T47D (cell line): Measurements from ENCODE around the gene RBM44.
A peak's percentile ranks its signal among the peaks of the same experiment; 100 is the strongest.
"Not testable (repeated sequence)": the region's sequence is repeated elsewhere in the genome, so short reads cannot be mapped to it uniquely, and the experiment has no call there.

ENCODE experiments used
- DNase-seq, 2 experiments: peaks; one replicate each; pipeline versions ENCODE4 v3.0.0 to v3.0.0-alpha.2; 2011 to 2012; ENCODE audit warnings: low read depth in 1 of 2, low spot score in 1 of 2
- JUND ChIP-seq: IDR thresholded peaks from 2 replicates; pipeline ENCODE4 v1.6.1; 2012; ENCODE audit warnings: low read depth
- in situ Hi-C: cut with HindIII; loops from 2 replicates; pipeline ENCODE4 v1.10.0; 2016; ENCODE audit warnings: low sequenced_read_pairs, low pct_unique_long_range_greater_than_20kb

The RBM44 gene

GRCh38 chr2:237799060-237799428 is 465 bp downstream of the RBM44 start:
- no peak for TF ChIP-seq JUND
- in situ Hi-C loops: no loop called here
- DNase-seq: no peak

DNA sequence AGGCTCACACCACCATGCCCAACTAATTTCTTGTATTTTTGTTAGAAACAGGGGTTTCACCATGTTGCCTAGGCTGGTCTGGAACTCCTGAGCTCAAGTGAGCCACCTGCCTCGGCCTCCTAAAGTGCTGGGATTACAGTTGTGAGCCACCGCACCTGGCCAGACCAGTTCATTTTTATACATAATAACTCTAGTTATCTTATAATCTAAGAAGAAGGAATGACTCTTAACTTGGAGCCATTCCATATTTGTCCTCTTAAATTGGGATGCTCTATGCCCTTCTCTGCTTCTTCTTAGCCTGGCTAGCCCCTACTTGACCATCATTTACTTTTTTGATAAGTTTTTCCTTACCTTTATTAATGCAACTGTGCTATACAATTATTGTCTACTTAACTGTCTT is 2.9 kb downstream of the RBM44 start:
- peak in 1 of 2 experiments; percentile 69 for DNase-seq
- in situ Hi-C loops: no loop called here
- TF ChIP-seq JUND: no peak

- no peak for TF ChIP-seq JUND
- no peak for DNase-seq
- in situ Hi-C loops: no loop called here
These were observed 7.8 kb downstream of the RBM44 start for GRCh38 chr2:237806334-237806733.

DNA sequence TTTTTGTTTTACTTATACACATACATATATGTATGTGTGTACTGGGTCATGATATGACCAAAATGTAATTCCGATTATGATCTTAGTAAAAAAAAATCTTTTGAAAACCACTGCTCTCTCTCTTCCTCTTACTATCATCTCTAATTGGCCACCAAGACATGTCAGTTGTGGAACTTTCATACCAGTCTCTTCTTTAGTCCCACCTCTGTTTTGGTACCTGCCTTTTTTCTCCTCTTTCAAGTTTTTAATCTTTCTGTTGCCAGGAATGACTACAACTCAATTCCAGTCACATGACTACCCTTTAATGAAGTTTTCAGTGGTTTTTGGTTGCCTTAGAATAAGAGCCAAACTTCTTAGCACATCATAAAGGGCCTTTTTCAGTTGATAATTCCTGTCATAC is 17.1 kb downstream of the RBM44 start:
- no peak for TF ChIP-seq JUND
- in situ Hi-C loops: no loop called here
- DNase-seq: no peak

DNA sequence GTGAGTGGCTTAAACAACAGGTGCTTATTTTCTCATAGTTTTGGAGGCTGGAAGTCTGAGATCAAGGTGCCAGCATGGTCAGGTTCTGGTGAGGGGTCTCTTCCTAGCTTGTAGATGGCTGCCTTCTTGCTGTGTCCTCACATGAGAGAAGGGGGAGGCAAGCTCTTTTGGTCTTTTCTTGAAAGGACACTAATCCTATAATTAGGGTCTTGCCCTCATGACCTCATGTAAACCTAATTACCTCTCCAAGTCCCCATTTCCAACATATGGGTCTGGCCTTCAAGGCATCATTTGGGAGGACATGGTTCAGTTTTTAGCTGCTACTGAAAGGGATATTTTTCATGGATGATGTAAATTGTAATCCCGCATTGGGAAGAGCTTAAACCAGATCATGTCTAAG is 18.0 kb downstream of the RBM44 start:
- no peak for TF ChIP-seq JUND
- in situ Hi-C loops: no loop called here
- no peak for DNase-seq

DNA sequence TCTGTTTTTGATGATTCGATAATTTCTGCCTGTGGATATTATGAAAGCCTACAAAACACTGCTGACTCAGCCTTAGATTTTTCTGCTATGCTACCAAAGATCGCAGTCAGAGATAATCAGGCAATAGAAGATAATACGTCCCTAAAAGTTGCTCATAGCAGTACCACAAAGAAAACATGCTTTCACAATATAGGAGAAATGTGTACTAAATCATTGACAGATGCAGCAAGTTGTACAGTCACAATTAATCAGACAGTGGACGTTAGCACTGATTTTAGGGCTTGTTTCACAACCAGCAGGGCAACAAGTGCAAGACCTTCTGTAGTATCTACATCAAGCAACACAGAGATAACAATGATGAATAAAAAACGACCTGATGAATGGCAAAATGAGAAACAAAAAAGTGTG is 19.5 kb downstream of the RBM44 start:
- TF ChIP-seq JUND: no peak
- in situ Hi-C loops: no loop called here
- no peak for DNase-seq

DNA sequence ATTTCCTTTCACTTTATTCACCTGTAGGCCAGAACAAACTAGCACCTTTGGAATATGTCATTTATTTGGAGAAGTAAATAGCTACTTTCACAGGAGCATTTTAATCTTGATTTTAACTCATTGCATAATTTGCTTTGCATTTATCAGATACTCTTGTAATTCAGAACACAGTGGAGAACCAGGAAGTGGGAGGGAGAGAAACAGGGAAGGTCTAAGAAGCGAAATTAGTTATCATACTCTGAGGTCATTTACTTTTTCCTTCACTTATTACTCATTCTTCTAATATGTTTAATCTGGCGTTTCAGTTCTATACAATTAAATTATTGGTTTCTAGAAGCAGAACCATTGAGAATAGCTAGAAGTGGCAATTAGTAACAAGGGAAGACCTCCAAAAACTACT is 20.7 kb downstream of the RBM44 start:
- DNase-seq: no peak
- in situ Hi-C loops: no loop called here
- no peak for TF ChIP-seq JUND

GRCh38 chr2:237820421-237820820 is 21.8 kb downstream of the RBM44 start:
- in situ Hi-C loops: no loop called here
- no peak for TF ChIP-seq JUND
- DNase-seq: no peak

GRCh38 chr2:237823544-237823943 is 25.0 kb downstream of the RBM44 start:
- TF ChIP-seq JUND: no peak
- DNase-seq: no peak
- in situ Hi-C loops: no loop called here

DNA sequence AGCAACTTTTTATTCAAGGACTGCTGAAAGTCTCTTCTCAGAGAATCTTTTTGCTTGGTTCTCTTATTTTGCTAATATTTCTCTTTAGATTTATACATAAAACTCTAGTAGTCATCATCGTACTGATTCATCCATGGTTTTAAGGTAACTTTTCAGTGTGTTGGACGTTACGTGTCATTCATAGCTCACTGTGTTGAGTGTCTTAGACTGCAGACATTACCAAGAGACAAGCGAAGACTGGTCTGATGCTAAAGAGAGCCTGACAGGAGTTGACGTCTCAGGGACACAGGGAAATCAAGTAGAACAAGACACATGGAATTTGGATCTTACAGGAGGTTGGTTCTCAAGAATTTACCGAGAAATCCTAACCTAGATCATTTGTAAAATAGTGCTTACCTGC is 25.5 kb downstream of the RBM44 start:
- no peak for DNase-seq
- no peak for TF ChIP-seq JUND
- in situ Hi-C loops: no loop called here

GRCh38 chr2:237827421-237827987 is 28.9 kb downstream of the RBM44 start:
- in situ Hi-C loops: no loop called here
- no peak for TF ChIP-seq JUND
- DNase-seq: no peak

GRCh38 chr2:237830522-237830921 is 31.9 kb downstream of the RBM44 start:
- in situ Hi-C loops: no loop called here
- no peak for DNase-seq
- no peak for TF ChIP-seq JUND

- no peak for DNase-seq
- TF ChIP-seq JUND: no peak
- in situ Hi-C loops: no loop called here
These were observed 35.0 kb downstream of the RBM44 start for GRCh38 chr2:237833546-237833945.

DNA sequence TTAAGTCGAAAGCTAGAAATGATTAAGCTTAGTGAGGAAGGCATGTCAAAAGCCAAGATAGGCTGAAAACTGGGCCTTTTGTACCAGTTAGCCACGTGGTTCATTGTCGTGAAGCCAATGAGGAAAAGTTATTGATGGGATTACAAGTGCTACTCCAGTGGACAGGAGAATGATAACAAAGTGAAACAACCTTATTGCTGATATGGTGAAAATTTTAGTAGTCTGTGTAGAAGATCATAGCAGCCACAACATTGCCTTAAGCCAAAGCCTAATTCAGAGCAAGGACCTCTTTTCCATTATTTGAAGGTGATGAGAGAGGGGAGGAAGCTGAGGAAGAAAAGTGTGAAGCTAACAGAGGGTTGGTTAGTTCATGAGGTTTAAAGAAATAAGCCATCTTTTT is 36.8 kb downstream of the RBM44 start:
- DNase-seq: no peak
- TF ChIP-seq JUND: no peak
- in situ Hi-C loops: no loop called here

GRCh38 chr2:237841051-237841450 is 42.5 kb downstream of the RBM44 start:
- no peak for DNase-seq
- in situ Hi-C loops: no loop called here
- TF ChIP-seq JUND: no peak

DNA sequence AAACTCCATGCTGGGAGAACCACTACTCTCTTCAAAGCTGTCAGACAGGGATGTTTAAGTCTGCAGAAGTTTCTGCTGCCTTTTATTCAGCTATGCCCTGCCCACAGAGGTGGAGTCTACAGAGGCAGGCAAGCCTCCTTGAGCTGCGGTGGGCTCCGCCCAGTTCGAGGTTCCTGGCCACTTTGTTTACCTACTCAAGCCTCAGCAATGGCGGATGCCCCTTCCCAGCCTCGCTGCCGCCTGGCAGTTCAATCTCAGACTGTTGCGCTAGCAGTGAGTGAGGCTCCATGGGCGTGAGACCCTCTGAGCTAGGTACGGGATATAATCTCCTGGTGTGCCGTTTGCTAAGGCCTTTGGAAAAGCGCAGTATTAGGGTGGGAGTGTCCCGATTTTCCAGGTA is 50.4 kb downstream of the RBM44 start:
- not testable (repeated sequence) for DNase-seq

More for the DNA sequence above, 50.4 kb downstream of the RBM44 start:
- in situ Hi-C loops: not testable (repeated sequence)
